ENCODE data around the gene C15orf40. TPM values are rescaled to one million over a fixed set of nuclear protein-coding genes. Genes with fewer than 3 reads are reported as not detected.

C15orf40 gene
- 3.0 and 14.0 TPM in 2 replicates for total RNA-seq

DNA sequence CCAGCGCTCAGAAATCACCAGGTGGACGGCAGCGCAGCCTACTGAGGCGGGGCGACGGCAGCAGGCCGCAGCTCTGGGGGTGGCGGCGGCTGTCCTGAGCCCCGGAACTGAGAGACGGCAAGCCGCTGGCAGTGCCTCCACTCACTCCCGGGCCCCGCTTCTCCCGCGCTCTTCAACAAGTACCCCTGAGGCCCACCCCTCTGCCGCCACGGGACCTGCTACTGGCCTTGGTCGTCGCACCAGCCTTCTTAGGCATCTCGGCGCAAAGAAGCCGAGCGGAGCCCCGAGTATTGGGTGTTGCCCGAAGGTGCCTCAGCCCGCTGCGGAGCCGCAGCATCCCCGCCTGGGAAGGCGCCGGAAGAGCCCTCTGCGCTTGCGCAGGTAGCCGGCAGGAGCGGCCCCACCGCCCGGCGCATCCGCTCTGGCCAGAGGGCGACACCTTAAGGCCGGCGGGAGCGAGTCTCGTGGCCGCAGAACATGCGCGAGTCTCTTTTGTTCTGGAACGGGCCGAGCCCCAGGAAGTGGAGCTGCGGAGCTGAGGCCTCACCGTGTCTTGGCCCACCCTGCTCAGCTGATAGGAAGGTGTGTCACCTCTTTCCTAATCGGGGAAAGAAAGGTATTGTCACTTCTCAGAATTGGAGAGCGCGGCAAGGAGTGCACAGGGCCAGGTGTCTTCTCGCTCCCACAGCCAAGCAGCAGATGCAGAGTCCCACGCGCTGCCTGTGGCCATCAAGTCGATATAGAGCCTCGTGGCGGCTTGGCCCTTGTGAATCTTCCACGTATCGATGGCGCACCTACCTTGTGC, at the start of gene C15orf40:
Gene C15orf40 (minus strand): TSS at position 369 of the 805 bp plus-strand sequence. CDS start 32 bp downstream, at position 337.

GRCh38 chr15:82985688-82986441, 25.6 kb downstream of the C15orf40 start, which contains the start of gene RAMAC:
RAMAC (plus strand) TSS chr15:82986210; CDS start chr15:82989019, 2,809 bp downstream.

DNA sequence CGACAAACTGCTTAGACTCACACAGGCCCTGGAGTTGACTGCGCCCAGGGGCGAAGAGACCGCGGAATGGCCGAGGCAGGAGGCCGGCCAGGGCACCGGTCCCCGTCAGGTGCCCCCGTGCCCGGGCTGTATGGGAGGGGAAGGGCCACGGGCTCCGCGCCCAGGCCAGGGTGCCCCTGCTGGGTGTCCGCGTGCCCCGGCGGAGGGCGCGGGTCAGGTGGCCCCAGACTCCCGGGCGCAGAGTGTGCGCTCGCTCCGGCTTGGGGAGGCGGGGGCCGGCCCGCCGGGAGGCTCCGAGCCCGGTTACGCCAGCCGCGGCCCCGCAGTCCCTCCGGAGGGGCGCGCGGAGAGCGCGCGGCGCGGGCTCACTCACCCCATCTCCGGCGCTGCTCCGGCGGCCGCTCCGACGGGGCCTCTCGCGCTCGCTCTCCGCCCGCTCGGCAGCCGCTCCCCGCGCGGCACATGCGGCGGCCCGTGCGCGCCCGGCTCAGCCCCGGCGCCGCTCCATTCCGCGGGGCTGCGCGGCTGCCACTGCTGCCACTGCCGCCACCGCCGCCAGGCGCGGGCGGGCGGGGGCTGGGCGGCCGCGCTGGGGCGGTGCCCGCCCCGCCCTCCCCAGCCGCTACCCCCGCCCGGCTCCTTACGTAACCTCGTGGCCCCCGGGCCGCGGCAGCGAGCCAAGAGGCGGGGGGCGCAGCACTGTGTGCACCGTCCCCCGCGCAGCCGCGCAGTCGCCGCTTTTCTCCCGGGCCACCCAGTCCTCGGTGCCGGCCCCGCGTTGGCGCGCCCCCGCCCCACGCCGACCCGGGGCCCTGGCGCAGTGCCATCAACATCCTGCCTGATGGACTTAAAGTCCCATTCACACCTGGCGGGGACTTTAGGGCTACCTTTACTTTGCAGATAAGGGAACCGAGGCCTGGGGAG, 59.0 kb downstream of the C15orf40 start, which contains the start of gene HOMER2:
Gene HOMER2 (minus strand): TSS at position 563 of the 924 bp plus-strand sequence. CDS start 185 bp downstream, at position 378.

Other genes starting within 250 kb of the C15orf40 start
- not detected in 2 replicates for gene FSD2, start 205.6 kb downstream of the C15orf40 start, total RNA-seq
- 3.6 and 4.9 TPM in 2 replicates for gene WHAMM, start 202.0 kb downstream of the C15orf40 start, total RNA-seq
- gene HOMER2, start 58.9 kb downstream of the C15orf40 start, total RNA-seq: 0.32 and 0.61 TPM in 2 replicates
- 28.6 and 29.9 TPM in 2 replicates for gene RAMAC, start 25.4 kb downstream of the C15orf40 start, total RNA-seq
- 107 and 110 TPM in 2 replicates for gene BTBD1, start 55.6 kb upstream of the C15orf40 start, total RNA-seq
- gene TM6SF1, start 96.0 kb upstream of the C15orf40 start, total RNA-seq: 22.7 and 40.7 TPM in 2 replicates
- 75.0 and 97.9 TPM in 2 replicates for gene HDGFL3, start 196.2 kb upstream of the C15orf40 start, total RNA-seq

All from epithelial cell of umbilical artery (primary cell).